ENCODE data around the gene ABCA6.
"Not testable (repeated sequence)": the region's sequence is repeated elsewhere in the genome, so short reads cannot be mapped to it uniquely, and the experiment has no call there.

The ABCA6 gene

GRCh38 chr17:69073392-69073791 is 68.3 kb downstream of the ABCA6 start:
- not testable (repeated sequence) for DNase-seq (ENCODE audit: low spot score)

GRCh38 chr17:69072803-69073256 is 68.9 kb downstream of the ABCA6 start:
- not testable (repeated sequence) for DNase-seq (ENCODE audit: low spot score)

GRCh38 chr17:69071233-69071586 is 70.5 kb downstream of the ABCA6 start:
- not testable (repeated sequence) for DNase-seq (ENCODE audit: low spot score)

- not testable (repeated sequence) for DNase-seq (ENCODE audit: low spot score)
Observed at GRCh38 chr17:69070378-69071232, 71.1 kb downstream of the ABCA6 start.

GRCh38 chr17:69069226-69069750 is 72.4 kb downstream of the ABCA6 start:
- no peak for DNase-seq (ENCODE audit: low spot score)

GRCh38 chr17:69067274-69068047 is 74.2 kb downstream of the ABCA6 start:
- peak; percentile 24 for DNase-seq (ENCODE audit: low spot score)

- DNase-seq (ENCODE audit: low spot score), result no peak
Observed at GRCh38 chr17:69066482-69066881, 75.2 kb downstream of the ABCA6 start.

- no peak for DNase-seq (ENCODE audit: low spot score)
Observed at GRCh38 chr17:69065113-69065512, 76.6 kb downstream of the ABCA6 start.

GRCh38 chr17:69064476-69064875 is 77.2 kb downstream of the ABCA6 start:
- no peak for DNase-seq (ENCODE audit: low spot score)

GRCh38 chr17:69064001-69064400 is 77.7 kb downstream of the ABCA6 start:
- no peak for DNase-seq (ENCODE audit: low spot score)

GRCh38 chr17:69062860-69063581 is 78.7 kb downstream of the ABCA6 start:
- no peak for DNase-seq (ENCODE audit: low spot score)

GRCh38 chr17:69061721-69062556 is 79.8 kb downstream of the ABCA6 start:
- no peak for DNase-seq (ENCODE audit: low spot score)

GRCh38 chr17:69060822-69061221 is 80.9 kb downstream of the ABCA6 start, which contains the start of gene ABCA9:
Gene ABCA9, minus strand, starts transcription at chr17:69060927. Its CDS starts 9,801 bp downstream, at chr17:69051126.
- DNase-seq (ENCODE audit: low spot score), result no peak

- DNase-seq (ENCODE audit: low spot score), result no peak
Observed at GRCh38 chr17:69059458-69060175, 82.1 kb downstream of the ABCA6 start.

GRCh38 chr17:69058165-69058564 is 83.5 kb downstream of the ABCA6 start:
- DNase-seq (ENCODE audit: low spot score), result no peak

GRCh38 chr17:69057280-69057679 is 84.4 kb downstream of the ABCA6 start:
- no peak for DNase-seq (ENCODE audit: low spot score)

GRCh38 chr17:69056179-69056823 is 85.4 kb downstream of the ABCA6 start:
- no peak for DNase-seq (ENCODE audit: low spot score)

GRCh38 chr17:69055334-69055733 is 86.4 kb downstream of the ABCA6 start:
- DNase-seq (ENCODE audit: low spot score), result no peak

- no peak for DNase-seq (ENCODE audit: low spot score)
Observed at GRCh38 chr17:69050999-69051775, 90.5 kb downstream of the ABCA6 start.

Measured in NAMALWA (cell line).